A549 (cell line): ENCODE results near the gene CDC42EP1. TPM values are rescaled to one million over a fixed set of nuclear protein-coding genes. Genes with fewer than 3 reads are reported as not detected.

Experiments used
- ATAC-seq, 2 experiments: fragments of 200-7000 bp in 1 of 2; fragments of >200 bp in 1 of 2; cut with Nextera tagmentation in 1 of 2; cut with Tn5 transposase in 1 of 2; 3 replicates each; pipeline versions ENCODE4 v1.8.0 to v1.9.1; 2018 to 2020; ENCODE audit warnings: mild to moderate bottlenecking in 1 of 2, moderate library complexity in 1 of 2
- CTCF ChIA-PET: fragments of 300-600 bp; sonication (Branson Sonifier 250); formaldehyde crosslinking; extraction: SDS; loops from one replicate; lab custom pipeline; 2021; ENCODE audit warnings: antibody characterized with exemption, inconsistent platforms; lab: Yijun Ruan, JAX
- POLR2A ChIA-PET: fragments of 350-600 bp; formaldehyde crosslinking; extraction: SDS; loops from one replicate; lab custom pipeline; 2021; ENCODE audit warnings: antibody characterized with exemption, inconsistent platforms; lab: Yijun Ruan, JAX
- DNase-seq, 2 experiments: peaks; one replicate each; pipeline versions ENCODE4 v3.0.0 to v3.0.0-alpha.2; 2011 to 2016; ENCODE audit warnings: low read depth in 1 of 2, low spot score in 1 of 2
- FAIRE-seq: peaks from 2 replicates; lab custom pipeline; 2011; peaks lifted over from hg19 to GRCh38; lab: Jason Lieb, UNC
- H3K27ac ChIP-seq, 2 experiments: fragments of >200 bp; sonication (Bioruptor Twin); formaldehyde crosslinking; 3 replicates each; pipeline ENCODE4 v1.5.1; 2016 to 2017
- H3K4me1 ChIP-seq: fragments of >200 bp; sonication (Bioruptor Twin); formaldehyde crosslinking; 3 replicates; pipeline ENCODE4 v1.6.1; 2016
- H3K4me2 ChIP-seq: fragments of >200 bp; sonication (Bioruptor Twin); formaldehyde crosslinking; 3 replicates; pipeline ENCODE4 v1.6.1; 2016
- H3K4me3 ChIP-seq: fragments of >200 bp; sonication (Bioruptor Twin); formaldehyde crosslinking; 3 replicates; pipeline ENCODE4 v1.5.1; 2016
- H3K9me3 ChIP-seq: fragments of >200 bp; sonication (Bioruptor Twin); formaldehyde crosslinking; 3 replicates; pipeline ENCODE4 v1.6.1; 2016
- CEBPB ChIP-seq, 2 experiments: fragments of >200 bp in 1 of 2; sonication (Bioruptor Twin) in 1 of 2; formaldehyde crosslinking in 1 of 2; IDR thresholded peaks; 2 replicates each; pipeline ENCODE4 v1.6.1; 2012 to 2016
- EP300 ChIP-seq, 2 experiments: fragments of >200 bp; sonication (Bioruptor Twin); formaldehyde crosslinking; IDR thresholded peaks; 2 replicates in 1 of 2; 3 replicates in 1 of 2; pipeline ENCODE4 v1.6.1; 2016 to 2017
- FOSL2 ChIP-seq, 2 experiments: fragments of 450-650 bp in 1 of 2; fragments of >200 bp in 1 of 2; sonication (Bioruptor Twin) in 1 of 2; formaldehyde crosslinking; IDR thresholded peaks; 2 replicates each; pipeline versions ENCODE4 v1.5.0 to v1.6.1; 2016 to 2020; ENCODE audit warnings: mild to moderate bottlenecking in 1 of 2, moderate library complexity in 1 of 2
- MYC ChIP-seq: IDR thresholded peaks from 2 replicates; pipeline ENCODE4 v1.6.1; 2012; ENCODE audit warnings: mild to moderate bottlenecking, inconsistent platforms, low read length, improper control_type of control experiment, borderline replicate concordance
- NPAS2 ChIP-seq: fragments of 250-450 bp; sonication (Bioruptor Pico); IDR thresholded peaks from 2 replicates; pipeline ENCODE4 v1.8.0; 2022; ENCODE audit warnings: mild to moderate bottlenecking, moderate library complexity, borderline replicate concordance
- NR3C1 ChIP-seq: fragments of >200 bp; sonication (Bioruptor Twin); formaldehyde crosslinking; IDR thresholded peaks from 3 replicates; pipeline ENCODE4 v1.6.1; 2017
- POLR2A ChIP-seq: IDR thresholded peaks from 2 replicates; pipeline ENCODE4 v1.6.1; 2012; ENCODE audit warnings: mild to moderate bottlenecking, low read length
- RAD21 ChIP-seq, 2 experiments: fragments of >200 bp in 1 of 2; sonication (Bioruptor Twin) in 1 of 2; formaldehyde crosslinking in 1 of 2; IDR thresholded peaks in 1 of 2; conservative IDR thresholded peaks in 1 of 2; 2 replicates in 1 of 2; 3 replicates in 1 of 2; pipeline ENCODE4 v1.6.1; 2012 to 2018; ENCODE audit warnings: inconsistent platforms in 1 of 2
- SMC3 ChIP-seq: fragments of >200 bp; sonication (Bioruptor Twin); formaldehyde crosslinking; IDR thresholded peaks from 3 replicates; pipeline ENCODE4 v1.6.1; 2018; ENCODE audit warnings: inconsistent platforms
- TFCP2L1 ChIP-seq: fragments of 250-450 bp; sonication (Bioruptor Pico); IDR thresholded peaks from 2 replicates; pipeline ENCODE4 v1.5.0; 2021; ENCODE audit warnings: mild to moderate bottlenecking
- WGBS: methylation state at CpG from one replicate; pipeline ENCODE4 v1.1.6; 2017; ENCODE audit errors: missing lambda C conversion rate; 5-methylcytosine and 5-hydroxymethylcytosine counted together
- polyA plus RNA-seq, 4 experiments: library from polyadenylated mRNA; depleted of rRNA in 3 of 4; stranded (reverse); fragments of >200 nt; fragmentation: RNase III in 1 of 4; extraction: RNeasy Plus Mini Kit Qiagen cat#74134 plus additional on column Dnase treatment in 1 of 4; gene quantifications; 2 replicates in 3 of 4; 3 replicates in 1 of 4; pipeline ENCODE4 v1.2.3, GENCODE V29; 2011 to 2017
- TF ChIP-seq, protein P1 (sequence below): IDR thresholded peaks from 2 replicates; pipeline ENCODE4 v1.6.1; 2012; ENCODE audit warnings: low read depth, borderline replicate concordance
- TF ChIP-seq, protein P2 (sequence below): fragments of >200 bp; sonication (Bioruptor Twin); formaldehyde crosslinking; IDR thresholded peaks from 3 replicates; pipeline ENCODE4 v1.6.1; 2016
- TF ChIP-seq, protein P3 (sequence below): fragments of >200 bp; sonication (Bioruptor Twin); formaldehyde crosslinking; IDR thresholded peaks from 3 replicates; pipeline ENCODE4 v1.5.1; 2016
- TF ChIP-seq, protein P4 (sequence below): fragments of 200-600 bp; sonication (generic); IDR thresholded peaks from 2 replicates; pipeline ENCODE4 v1.6.1; 2016; ENCODE audit warnings: antibody characterized with exemption, mild to moderate bottlenecking, moderate library complexity
- TF ChIP-seq, protein P5 (sequence below): IDR thresholded peaks from 2 replicates; pipeline ENCODE4 v1.6.1; 2012

The CDC42EP1 gene
- polyA plus RNA-seq, 2 of the 4 experiments (the other 2 are of a cell fraction), result 16.0 to 20.2 TPM

DNA sequence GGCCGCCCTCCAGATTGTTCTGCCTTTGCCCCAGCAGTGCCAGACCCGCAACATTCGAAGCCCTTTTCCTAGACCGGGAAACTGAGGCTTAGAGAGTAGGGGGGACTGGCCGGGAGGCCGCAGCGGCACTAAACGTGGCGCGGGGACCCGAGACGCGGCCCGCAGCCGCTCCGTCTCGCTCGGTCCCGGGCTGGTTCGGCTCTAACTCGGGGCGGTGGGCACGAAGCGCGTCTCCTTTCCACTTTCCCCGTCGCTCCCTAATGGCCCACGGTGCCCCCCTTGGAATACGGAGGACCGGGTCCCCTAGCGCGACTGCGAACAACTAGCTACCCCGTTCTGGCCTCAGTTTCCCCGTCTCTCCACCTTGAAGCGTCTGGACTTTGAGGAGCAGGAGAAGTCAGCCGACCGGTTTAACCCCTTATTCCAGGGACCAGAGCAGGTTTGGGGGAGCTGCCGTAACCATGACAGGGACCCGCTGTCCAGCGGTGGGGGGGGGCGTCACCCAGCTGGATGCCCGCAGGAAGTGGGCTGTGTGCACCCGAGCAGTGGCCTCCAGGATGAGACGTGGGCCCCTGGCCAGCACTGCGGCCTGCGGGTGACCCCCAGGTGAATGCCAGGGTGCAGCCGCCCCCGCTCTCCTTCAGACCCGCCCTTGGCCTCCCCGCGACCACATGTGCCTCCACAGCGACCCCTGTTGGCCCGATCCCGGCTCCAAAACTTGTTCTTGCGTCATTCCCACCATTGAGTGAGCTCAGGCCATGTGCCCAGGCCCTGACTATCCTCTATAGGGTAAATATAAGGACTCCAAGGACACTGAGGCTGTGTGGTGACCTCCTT, 1.1 kb downstream of the CDC42EP1 start:
- no peaks in the 10 kb centered on the region for H3K9me3 ChIP-seq
- ATAC-seq, result peak; percentile 57 to 71
- WGBS, result 1% methylated on average over 22 of the region's 56 CpGs
- peaks cover 58% of the 10 kb centered on the region for H3K4me1 ChIP-seq
- TF ChIP-seq POLR2A (no peak), TFCP2L1 (0 out of 2 replicates have a peak, but pooled peaks have one; percentile 23), MYC (peak; percentile 99), NR3C1 (no peak), RAD21 (conservative IDR thresholded peaks at IDR 0.05 in 1 of 2, IDR thresholded peaks at IDR 0.05 in 1 of 2) (peak; percentile 32 to 44; a peak in 3 of 5 replicates), CEBPB (IDR thresholded peaks at IDR 0.05) (peak; percentile 62 to 93), FOSL2 (IDR thresholded peaks at IDR 0.05) (no peak), FOSL2 (CRISPR knock-in tag; IDR thresholded peaks at IDR 0.05) (0 out of 2 replicates have a peak, but pooled peaks have one; percentile 10), SMC3 (peak; percentile 56), EP300 (IDR thresholded peaks at IDR 0.05) (no peak), NPAS2 (no peak)
- TF ChIP-seq, protein P1, sequence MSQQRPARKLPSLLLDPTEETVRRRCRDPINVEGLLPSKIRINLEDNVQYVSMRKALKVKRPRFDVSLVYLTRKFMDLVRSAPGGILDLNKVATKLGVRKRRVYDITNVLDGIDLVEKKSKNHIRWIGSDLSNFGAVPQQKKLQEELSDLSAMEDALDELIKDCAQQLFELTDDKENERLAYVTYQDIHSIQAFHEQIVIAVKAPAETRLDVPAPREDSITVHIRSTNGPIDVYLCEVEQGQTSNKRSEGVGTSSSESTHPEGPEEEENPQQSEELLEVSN, result peak; percentile 80; the same call in 1 of the 2 replicates
- TF ChIP-seq, protein P2, sequence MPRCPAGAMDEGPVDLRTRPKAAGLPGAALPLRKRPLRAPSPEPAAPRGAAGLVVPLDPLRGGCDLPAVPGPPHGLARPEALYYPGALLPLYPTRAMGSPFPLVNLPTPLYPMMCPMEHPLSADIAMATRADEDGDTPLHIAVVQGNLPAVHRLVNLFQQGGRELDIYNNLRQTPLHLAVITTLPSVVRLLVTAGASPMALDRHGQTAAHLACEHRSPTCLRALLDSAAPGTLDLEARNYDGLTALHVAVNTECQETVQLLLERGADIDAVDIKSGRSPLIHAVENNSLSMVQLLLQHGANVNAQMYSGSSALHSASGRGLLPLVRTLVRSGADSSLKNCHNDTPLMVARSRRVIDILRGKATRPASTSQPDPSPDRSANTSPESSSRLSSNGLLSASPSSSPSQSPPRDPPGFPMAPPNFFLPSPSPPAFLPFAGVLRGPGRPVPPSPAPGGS, result no peak
- TF ChIP-seq, protein P3, sequence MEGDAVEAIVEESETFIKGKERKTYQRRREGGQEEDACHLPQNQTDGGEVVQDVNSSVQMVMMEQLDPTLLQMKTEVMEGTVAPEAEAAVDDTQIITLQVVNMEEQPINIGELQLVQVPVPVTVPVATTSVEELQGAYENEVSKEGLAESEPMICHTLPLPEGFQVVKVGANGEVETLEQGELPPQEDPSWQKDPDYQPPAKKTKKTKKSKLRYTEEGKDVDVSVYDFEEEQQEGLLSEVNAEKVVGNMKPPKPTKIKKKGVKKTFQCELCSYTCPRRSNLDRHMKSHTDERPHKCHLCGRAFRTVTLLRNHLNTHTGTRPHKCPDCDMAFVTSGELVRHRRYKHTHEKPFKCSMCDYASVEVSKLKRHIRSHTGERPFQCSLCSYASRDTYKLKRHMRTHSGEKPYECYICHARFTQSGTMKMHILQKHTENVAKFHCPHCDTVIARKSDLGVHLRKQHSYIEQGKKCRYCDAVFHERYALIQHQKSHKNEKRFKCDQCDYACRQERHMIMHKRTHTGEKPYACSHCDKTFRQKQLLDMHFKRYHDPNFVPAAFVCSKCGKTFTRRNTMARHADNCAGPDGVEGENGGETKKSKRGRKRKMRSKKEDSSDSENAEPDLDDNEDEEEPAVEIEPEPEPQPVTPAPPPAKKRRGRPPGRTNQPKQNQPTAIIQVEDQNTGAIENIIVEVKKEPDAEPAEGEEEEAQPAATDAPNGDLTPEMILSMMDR, result peak; percentile 62
- TF ChIP-seq, protein P4, sequence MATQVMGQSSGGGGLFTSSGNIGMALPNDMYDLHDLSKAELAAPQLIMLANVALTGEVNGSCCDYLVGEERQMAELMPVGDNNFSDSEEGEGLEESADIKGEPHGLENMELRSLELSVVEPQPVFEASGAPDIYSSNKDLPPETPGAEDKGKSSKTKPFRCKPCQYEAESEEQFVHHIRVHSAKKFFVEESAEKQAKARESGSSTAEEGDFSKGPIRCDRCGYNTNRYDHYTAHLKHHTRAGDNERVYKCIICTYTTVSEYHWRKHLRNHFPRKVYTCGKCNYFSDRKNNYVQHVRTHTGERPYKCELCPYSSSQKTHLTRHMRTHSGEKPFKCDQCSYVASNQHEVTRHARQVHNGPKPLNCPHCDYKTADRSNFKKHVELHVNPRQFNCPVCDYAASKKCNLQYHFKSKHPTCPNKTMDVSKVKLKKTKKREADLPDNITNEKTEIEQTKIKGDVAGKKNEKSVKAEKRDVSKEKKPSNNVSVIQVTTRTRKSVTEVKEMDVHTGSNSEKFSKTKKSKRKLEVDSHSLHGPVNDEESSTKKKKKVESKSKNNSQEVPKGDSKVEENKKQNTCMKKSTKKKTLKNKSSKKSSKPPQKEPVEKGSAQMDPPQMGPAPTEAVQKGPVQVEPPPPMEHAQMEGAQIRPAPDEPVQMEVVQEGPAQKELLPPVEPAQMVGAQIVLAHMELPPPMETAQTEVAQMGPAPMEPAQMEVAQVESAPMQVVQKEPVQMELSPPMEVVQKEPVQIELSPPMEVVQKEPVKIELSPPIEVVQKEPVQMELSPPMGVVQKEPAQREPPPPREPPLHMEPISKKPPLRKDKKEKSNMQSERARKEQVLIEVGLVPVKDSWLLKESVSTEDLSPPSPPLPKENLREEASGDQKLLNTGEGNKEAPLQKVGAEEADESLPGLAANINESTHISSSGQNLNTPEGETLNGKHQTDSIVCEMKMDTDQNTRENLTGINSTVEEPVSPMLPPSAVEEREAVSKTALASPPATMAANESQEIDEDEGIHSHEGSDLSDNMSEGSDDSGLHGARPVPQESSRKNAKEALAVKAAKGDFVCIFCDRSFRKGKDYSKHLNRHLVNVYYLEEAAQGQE, result 0 out of 2 replicates have a peak, but pooled peaks have one; percentile 11
- TF ChIP-seq, protein P5, sequence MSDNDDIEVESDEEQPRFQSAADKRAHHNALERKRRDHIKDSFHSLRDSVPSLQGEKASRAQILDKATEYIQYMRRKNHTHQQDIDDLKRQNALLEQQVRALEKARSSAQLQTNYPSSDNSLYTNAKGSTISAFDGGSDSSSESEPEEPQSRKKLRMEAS, result peak; percentile 98
- peak overlapping the region; percentile 98 for H3K4me2 ChIP-seq
- H3K27ac ChIP-seq, result peak overlapping the region; percentile 100
- H3K4me3 ChIP-seq, result peak overlapping the region; percentile 98
- CTCF ChIA-PET, result interaction anchor here (0.7 to 18.5 kb wide), 12 partner anchors 16 to 167 kb away, joined by 3 to 771 read pairs (median 4); partner anchors contain the start of gene LGALS2
- POLR2A ChIA-PET, result interaction anchor here (1.3 to 1.5 kb wide), 3 partner anchors 12 to 31 kb away, joined by 3 to 8 read pairs (median 7); no protein-coding TSS in a partner anchor
- peak; percentile 74 to 85 for DNase-seq
- FAIRE-seq, result no peak
